Lower leg skin (tissue), 4 donors: ENCODE data around the gene SIVA1. TPM values are rescaled to one million over a fixed set of nuclear protein-coding genes. Genes with fewer than 3 reads are reported as not detected.

Source experiments
- DNase-seq, 2 donors: peaks; one replicate each; pipeline ENCODE4 v3.0.0-alpha.2; 2019; ENCODE audit warnings: low spot score in 2 of 2
- H3K4me3 ChIP-seq: fragments of 200-600 bp; sonication (generic); 2 replicates; pipeline ENCODE4 v1.5.1; 2017; ENCODE audit warnings: mild to moderate bottlenecking, low read depth; ENCODE audit not compliant: poor library complexity, severe bottlenecking
- POLR2A ChIP-seq, 2 donors: fragments of 450-650 bp; IDR thresholded peaks; one replicate each; pipeline ENCODE4 v1.6.1; 2016 to 2017; ENCODE audit warnings: antibody characterized with exemption in 2 of 2, mild to moderate bottlenecking in 1 of 2, moderate library complexity in 1 of 2
- WGBS, 2 donors: methylation state at CpG; one replicate each; pipeline ENCODE4 v1.1.5; 2018; 5-methylcytosine and 5-hydroxymethylcytosine counted together
- intact Hi-C: fragments of 100-400 bp; cut with DNase I; formaldehyde crosslinking; loops from one replicate; pipeline ENCODE4 v1.15.0; 2023; ENCODE audit warnings: low total_unique reads
- total RNA-seq, 4 donors: library from RNA; depleted of rRNA; stranded (reverse); fragments of >200 nt; gene quantifications; one replicate each; pipeline ENCODE4 v1.1.0, GENCODE V29; 2016
- TF ChIP-seq, protein P1 (sequence below), 3 donors: fragments of 450-650 bp; IDR thresholded peaks; one replicate each; pipeline ENCODE4 v1.5.1; 2016; ENCODE audit warnings: antibody characterized with exemption in 3 of 3, mild to moderate bottlenecking in 3 of 3, moderate library complexity in 2 of 3

SIVA1 gene
- total RNA-seq, 4 donors from 2014 or later: 162 to 174 (median 168) TPM

DNA sequence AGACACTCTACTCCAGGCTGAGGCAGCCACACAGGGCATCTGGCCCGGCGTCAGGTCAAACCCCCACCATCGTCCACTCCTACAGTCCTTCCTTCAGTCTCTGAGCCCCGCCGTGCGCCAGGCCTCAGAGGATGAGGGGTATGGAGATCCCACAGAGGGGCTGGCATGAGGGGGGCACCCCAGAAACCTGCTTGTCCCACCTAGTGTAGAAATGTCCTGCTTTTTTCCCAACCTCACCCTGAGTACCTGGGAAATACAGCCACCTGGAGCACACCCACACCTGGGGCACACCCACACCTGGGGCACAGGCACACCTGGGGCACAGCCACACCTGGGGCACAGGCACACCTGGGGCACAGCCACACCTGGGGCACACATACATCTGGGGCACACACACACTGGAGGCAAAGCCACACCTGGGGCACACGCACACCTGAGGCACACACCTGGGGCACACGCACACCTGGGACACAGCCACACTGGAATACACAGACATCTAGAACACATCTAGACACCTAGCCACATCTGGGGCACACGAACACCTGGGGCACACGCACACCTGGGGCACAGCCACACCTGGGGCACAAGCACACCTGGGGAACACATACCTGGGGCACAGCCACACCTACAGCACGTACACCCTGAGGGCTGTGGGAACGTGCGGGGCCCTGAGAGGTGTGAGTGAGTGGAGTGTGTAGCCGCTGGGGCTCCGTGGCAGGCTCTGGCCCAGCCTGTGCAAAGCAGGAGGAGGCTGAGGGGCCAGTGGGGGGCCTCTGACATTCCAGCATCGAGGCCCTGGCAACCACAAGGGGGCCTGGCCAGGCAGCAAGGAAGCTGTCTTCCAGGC is 24.2 kb downstream of the SIVA1 start:
- no peak for DNase-seq
- TF ChIP-seq POLR2A (IDR thresholded peaks at IDR 0.05): no peak
- TF ChIP-seq, protein P1, sequence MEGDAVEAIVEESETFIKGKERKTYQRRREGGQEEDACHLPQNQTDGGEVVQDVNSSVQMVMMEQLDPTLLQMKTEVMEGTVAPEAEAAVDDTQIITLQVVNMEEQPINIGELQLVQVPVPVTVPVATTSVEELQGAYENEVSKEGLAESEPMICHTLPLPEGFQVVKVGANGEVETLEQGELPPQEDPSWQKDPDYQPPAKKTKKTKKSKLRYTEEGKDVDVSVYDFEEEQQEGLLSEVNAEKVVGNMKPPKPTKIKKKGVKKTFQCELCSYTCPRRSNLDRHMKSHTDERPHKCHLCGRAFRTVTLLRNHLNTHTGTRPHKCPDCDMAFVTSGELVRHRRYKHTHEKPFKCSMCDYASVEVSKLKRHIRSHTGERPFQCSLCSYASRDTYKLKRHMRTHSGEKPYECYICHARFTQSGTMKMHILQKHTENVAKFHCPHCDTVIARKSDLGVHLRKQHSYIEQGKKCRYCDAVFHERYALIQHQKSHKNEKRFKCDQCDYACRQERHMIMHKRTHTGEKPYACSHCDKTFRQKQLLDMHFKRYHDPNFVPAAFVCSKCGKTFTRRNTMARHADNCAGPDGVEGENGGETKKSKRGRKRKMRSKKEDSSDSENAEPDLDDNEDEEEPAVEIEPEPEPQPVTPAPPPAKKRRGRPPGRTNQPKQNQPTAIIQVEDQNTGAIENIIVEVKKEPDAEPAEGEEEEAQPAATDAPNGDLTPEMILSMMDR (IDR thresholded peaks at IDR 0.05): no peak
- whole genome bisulfite sequencing, 2 donors: 70 to 74% methylated on average over 12 to 16 of the region's 16 CpGs
- intact Hi-C loops: no loop called here
- H3K4me3 ChIP-seq: no peak overlapping the region

DNA sequence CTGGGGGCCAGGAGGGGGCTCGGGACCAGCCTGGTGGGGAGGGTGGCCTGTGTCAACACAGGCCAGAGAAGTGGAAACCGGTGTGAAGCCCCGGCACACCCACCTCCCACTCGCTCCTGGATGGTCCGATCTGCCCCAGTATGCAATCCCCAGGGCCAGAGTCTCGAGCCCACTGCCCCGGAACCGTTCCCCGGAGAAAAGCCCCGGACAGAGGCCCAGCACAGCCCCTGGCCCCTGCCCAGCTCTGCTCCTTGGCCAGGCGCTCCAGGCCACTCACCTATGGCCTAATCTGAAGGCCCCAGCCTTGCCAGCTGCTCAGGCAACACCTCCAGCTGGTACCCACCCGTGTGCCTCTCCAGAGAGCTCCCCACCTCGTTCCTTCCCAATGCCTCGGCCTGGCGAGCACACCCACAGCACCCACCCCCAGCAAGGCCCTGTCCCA is 24.9 kb downstream of the SIVA1 start:
- no peak for DNase-seq
- 79 to 85% methylated on average over 15 of the region's 15 CpGs for WGBS, 2 donors
- intact Hi-C loops: no loop called here
- H3K4me3 ChIP-seq: no peak overlapping the region
- TF ChIP-seq, protein P1 (IDR thresholded peaks at IDR 0.05): no peak
- no peak for TF ChIP-seq POLR2A (IDR thresholded peaks at IDR 0.05)

DNA sequence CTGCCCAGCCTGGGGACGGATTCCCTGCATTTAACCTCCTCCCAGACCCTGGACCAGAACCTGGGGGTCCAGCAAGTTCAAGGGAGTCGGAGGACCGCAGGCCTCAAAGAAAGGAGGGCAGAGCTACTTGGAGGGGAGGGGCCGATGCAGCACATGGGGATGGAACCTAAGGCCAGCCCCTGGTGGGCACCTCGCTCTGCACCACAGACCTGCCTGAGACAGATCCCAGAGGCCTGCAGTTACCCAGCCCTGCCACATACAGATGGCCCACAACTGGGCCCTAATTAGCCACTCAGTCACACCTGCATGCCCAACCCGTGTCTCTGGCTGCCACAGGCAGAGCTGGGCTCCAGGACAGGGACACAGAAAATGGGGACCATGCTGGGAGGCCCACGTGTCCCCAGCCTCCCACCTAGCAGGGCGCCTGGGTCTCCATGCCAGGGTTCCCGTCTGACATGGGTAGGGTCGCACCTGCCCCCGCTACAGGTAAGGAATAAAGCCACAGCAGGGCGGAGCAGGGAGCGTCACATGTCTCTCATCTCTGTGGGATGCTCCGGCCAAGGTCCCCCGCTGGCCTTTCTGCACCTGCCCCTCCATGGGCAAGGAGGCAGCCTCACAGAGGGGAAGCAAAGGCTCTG is 25.9 kb downstream of the SIVA1 start:
- intact Hi-C loops: no loop called here
- H3K4me3 ChIP-seq: no peak overlapping the region
- no peak for DNase-seq
- WGBS, 2 donors: 88 to 94% methylated on average over 11 to 15 of the region's 15 CpGs
- TF ChIP-seq, protein P1 (IDR thresholded peaks at IDR 0.05): no peak
- no peak for TF ChIP-seq POLR2A (IDR thresholded peaks at IDR 0.05)

DNA sequence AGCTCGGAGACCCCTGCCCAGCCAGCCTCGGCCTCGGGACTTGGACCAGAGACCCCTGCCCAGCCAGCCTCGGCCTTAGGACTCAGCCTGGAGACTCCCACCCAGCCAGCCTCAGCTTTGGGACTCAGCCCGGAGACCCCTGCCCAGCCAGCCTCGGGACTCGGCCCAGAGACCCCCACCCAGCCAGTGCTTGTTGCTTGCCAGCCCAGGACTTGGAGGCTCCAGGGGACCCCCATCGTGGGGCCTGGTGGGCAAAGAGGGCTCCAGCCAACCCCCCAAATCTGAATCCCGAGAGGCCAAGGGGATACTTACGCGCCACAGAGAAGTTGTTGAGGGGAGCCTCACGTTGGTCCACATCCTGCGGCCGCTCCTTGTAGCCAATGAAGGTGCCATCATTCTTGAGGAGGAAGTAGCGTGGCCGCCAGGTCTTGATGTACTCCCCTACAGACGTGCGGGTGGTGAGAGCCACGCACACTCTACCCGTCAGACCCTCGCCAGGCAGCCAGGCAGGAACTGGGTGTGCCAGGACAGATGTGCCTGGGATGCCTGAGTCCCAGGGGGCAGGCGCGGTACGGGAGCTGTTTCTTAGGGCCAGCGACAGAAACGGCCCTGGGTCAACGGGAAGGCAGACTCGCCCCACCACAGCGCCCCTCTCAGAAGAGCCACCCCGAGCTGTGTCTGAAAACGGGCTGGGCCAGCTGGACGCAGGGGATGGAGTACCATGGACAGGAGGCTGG is 27.0 kb downstream of the SIVA1 start:
- WGBS, 2 donors: 86 to 88% methylated on average over 26 to 30 of the region's 32 CpGs
- H3K4me3 ChIP-seq: no peak overlapping the region
- TF ChIP-seq, protein P1 (IDR thresholded peaks at IDR 0.05): no peak
- TF ChIP-seq POLR2A (IDR thresholded peaks at IDR 0.05): no peak
- no peak for DNase-seq
- intact Hi-C loops: no loop called here

DNA sequence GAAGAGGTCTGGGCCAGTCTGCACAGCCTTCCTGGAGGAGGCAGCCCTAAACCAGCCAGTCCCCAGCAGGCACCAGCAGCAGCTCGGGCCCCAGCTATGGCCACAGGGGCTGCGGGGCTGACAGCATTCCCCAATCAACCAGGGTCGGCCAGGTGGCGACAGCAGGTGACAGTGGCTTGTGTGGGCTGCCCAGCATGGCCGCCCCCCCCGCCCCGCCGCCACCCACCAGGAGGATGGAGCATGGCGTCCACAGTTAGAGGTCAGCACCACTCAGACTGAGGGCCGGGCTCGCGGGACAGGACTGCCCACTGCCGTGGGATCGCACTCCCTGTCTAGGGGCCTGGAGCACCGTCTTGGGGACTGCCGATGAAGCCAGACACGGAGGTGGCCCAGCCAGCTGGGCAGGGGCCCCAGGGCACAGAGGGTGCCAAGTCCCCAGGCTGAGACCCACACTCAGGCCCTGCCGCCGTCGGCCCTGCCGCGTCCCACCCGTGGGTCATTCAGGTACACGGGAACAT is 27.6 kb downstream of the SIVA1 start:
- intact Hi-C loops: no loop called here
- no peak for DNase-seq
- H3K4me3 ChIP-seq: no peak overlapping the region
- TF ChIP-seq, protein P1 (IDR thresholded peaks at IDR 0.05): no peak
- WGBS, 2 donors: 88 to 93% methylated on average over 15 to 17 of the region's 24 CpGs
